HepG2 (cell line): ENCODE data around the gene PCTP. TPM values are rescaled to one million over a fixed set of nuclear protein-coding genes. Genes with fewer than 3 reads are reported as not detected.

Source experiments
- polyA plus RNA-seq, 8 experiments: library from polyadenylated mRNA; depleted of rRNA in 3 of 8; stranded (reverse) in 7 of 8; unstranded in 1 of 8; fragments of >200 nt; fragmentation: Illumina TruSeq in 4 of 8; extraction: Trizol in 4 of 8; gene quantifications; 2 replicates each; pipeline versions ENCODE4 v1.2.1 to v1.2.3, GENCODE V29; 2011 to 2016; ENCODE audit warnings: low read depth in 4 of 8, missing spikeins in 1 of 8, mixed read lengths in 1 of 8; ENCODE audit not compliant: insufficient read depth in 1 of 8
- total RNA-seq, 5 experiments: library from RNA; depleted of rRNA; stranded (reverse); fragments of >200 nt; fragmentation: Illumina TruSeq; extraction: Trizol; gene quantifications; 2 replicates each; pipeline ENCODE4 v1.2.3, GENCODE V29; 2016; ENCODE audit warnings: low read depth in 1 of 5

The PCTP gene
- total and polyA plus RNA-seq, 2 of the 13 experiments (the other 11 are each of a cell fraction or from before 2014, with no cell fraction given), result 37.1 to 50.7 TPM

Other genes starting within 250 kb of the PCTP start
- gene SMIM36, start 239.6 kb upstream of the PCTP start, total RNA-seq (2016; rRNA removed; fragmentation: Illumina TruSeq; extraction: Trizol), result not detected in 2 replicates
- not detected in 2 replicates for gene SMIM36, start 239.6 kb upstream of the PCTP start, polyA plus RNA-seq (2011; rRNA removed)
- not detected in 2 replicates for gene TMEM100, start 28.2 kb upstream of the PCTP start, total RNA-seq (2016; rRNA removed; fragmentation: Illumina TruSeq; extraction: Trizol)
- not detected in 2 replicates for gene TMEM100, start 28.2 kb upstream of the PCTP start, polyA plus RNA-seq (2011; rRNA removed)